GM23338 (cell line): ENCODE data around the gene OR10AD1. TPM values are rescaled to one million over a fixed set of nuclear protein-coding genes. Genes with fewer than 3 reads are reported as not detected.

Experiments
- ATAC-seq: fragments of 200-7000 bp; cut with Tn5 transposase; 3 replicates; pipeline ENCODE4 v1.9.1; 2020
- DNase-seq: peaks from one replicate; pipeline ENCODE4 v3.0.0-alpha.2; 2015; ENCODE audit warnings: low spot score
- H2AFZ ChIP-seq: fragments of 200-600 bp; sonication (generic); 2 replicates; pipeline ENCODE4 v1.8.0; 2016; ENCODE audit warnings: antibody characterized with exemption, mild to moderate bottlenecking, moderate library complexity
- H3F3A ChIP-seq: fragments of 200-600 bp; sonication (generic); replicated peaks from 2 replicates; pipeline ENCODE4 v1.8.0; 2017; ENCODE audit warnings: antibody characterized with exemption, mixed run types, low read depth
- H3K27ac ChIP-seq: fragments of 200-600 bp; sonication (generic); 2 replicates; pipeline ENCODE4 v1.6.1; 2016; ENCODE audit warnings: low read depth
- H3K27me3 ChIP-seq: fragments of 200-600 bp; sonication (generic); 2 replicates; pipeline ENCODE4 v1.8.0; 2016; ENCODE audit warnings: mild to moderate bottlenecking, mixed run types, moderate library complexity; ENCODE audit not compliant: insufficient read depth
- H3K36me3 ChIP-seq: fragments of 200-600 bp; sonication (generic); 2 replicates; pipeline ENCODE4 v1.8.0; 2016; ENCODE audit warnings: mild to moderate bottlenecking; ENCODE audit not compliant: insufficient read depth
- H3K4me1 ChIP-seq: fragments of 200-600 bp; sonication (generic); 2 replicates; pipeline ENCODE4 v1.8.0; 2016; ENCODE audit warnings: mild to moderate bottlenecking, moderate library complexity; ENCODE audit not compliant: insufficient read depth
- H3K4me2 ChIP-seq: fragments of 200-600 bp; sonication (generic); 2 replicates; pipeline ENCODE4 v1.7.1; 2017; ENCODE audit warnings: mixed run types
- H3K4me3 ChIP-seq: fragments of 200-600 bp; sonication (generic); 2 replicates; pipeline ENCODE4 v1.6.1; 2016; ENCODE audit warnings: mixed run types
- H3K79me2 ChIP-seq: fragments of 200-600 bp; sonication (generic); replicated peaks from 2 replicates; pipeline ENCODE4 v1.8.0; 2017; ENCODE audit warnings: mild to moderate bottlenecking; ENCODE audit not compliant: insufficient read depth
- H3K9me2 ChIP-seq: fragments of 200-600 bp; sonication (generic); 2 replicates; pipeline ENCODE4 v1.8.0; 2017; ENCODE audit not compliant: insufficient read depth
- H4K20me1 ChIP-seq: fragments of 200-600 bp; sonication (generic); replicated peaks from 2 replicates; pipeline ENCODE4 v1.8.0; 2017; ENCODE audit warnings: mild to moderate bottlenecking; ENCODE audit not compliant: insufficient read depth
- H3K27ac Mint-ChIP-seq: 2 replicates; pipeline ENCODE4 v1.8.0; 2020; ENCODE audit warnings: inconsistent platforms, mild to moderate bottlenecking, moderate library complexity, mixed read lengths
- H3K27me3 Mint-ChIP-seq: 3 replicates; pipeline ENCODE4 v1.8.0; 2022; ENCODE audit warnings: low read depth, mild to moderate bottlenecking, moderate library complexity, mixed read lengths, inconsistent platforms; ENCODE audit not compliant: insufficient read depth, poor library complexity
- H3K36me3 Mint-ChIP-seq: 3 replicates; pipeline ENCODE4 v1.8.0; 2021; ENCODE audit warnings: low read depth, mild to moderate bottlenecking, inconsistent platforms, moderate library complexity, mixed read lengths
- H3K4me1 Mint-ChIP-seq: 3 replicates; pipeline ENCODE4 v1.8.0; 2020; ENCODE audit warnings: mild to moderate bottlenecking, inconsistent platforms, mixed read lengths
- H3K4me3 Mint-ChIP-seq: 3 replicates; pipeline ENCODE4 v1.8.0; 2021; ENCODE audit warnings: moderate library complexity, mild to moderate bottlenecking, inconsistent platforms, mixed read lengths
- H3K9me3 Mint-ChIP-seq: 3 replicates; pipeline ENCODE4 v1.8.0; 2020; ENCODE audit warnings: moderate library complexity, mild to moderate bottlenecking, inconsistent platforms, mixed read lengths
- CREB1 ChIP-seq: fragments of 250-450 bp; sonication (Bioruptor Pico); IDR thresholded peaks from 2 replicates; pipeline ENCODE4 v1.5.0; 2020; ENCODE audit warnings: low read depth, mild to moderate bottlenecking, moderate library complexity
- ETS1 ChIP-seq: IDR thresholded peaks from 2 replicates; pipeline ENCODE4 v1.6.1; 2016; ENCODE audit warnings: antibody characterized with exemption
- EZH2phosphoT487 ChIP-seq: fragments of 200-600 bp; sonication (generic); IDR thresholded peaks from one replicate; pipeline ENCODE4 v1.8.1; 2018; ENCODE audit warnings: antibody characterized with exemption; ENCODE audit not compliant: unreplicated experiment
- NANOG ChIP-seq: IDR thresholded peaks from 2 replicates; pipeline ENCODE4 v1.6.1; 2016; ENCODE audit warnings: antibody characterized with exemption, borderline replicate concordance
- POLR2AphosphoS5 ChIP-seq: IDR thresholded peaks from 2 replicates; pipeline ENCODE4 v1.6.1; 2016; ENCODE audit warnings: antibody characterized with exemption, low read depth
- REST ChIP-seq: IDR thresholded peaks from one replicate; pipeline ENCODE4 v1.6.1; 2018; ENCODE audit warnings: antibody characterized with exemption; ENCODE audit not compliant: unreplicated experiment
- ZNF114 ChIP-seq: fragments of 250-450 bp; sonication (Bioruptor Pico); IDR thresholded peaks from 2 replicates; pipeline ENCODE4 v1.5.0; 2020; ENCODE audit warnings: mild to moderate bottlenecking, moderate library complexity
- ZNF331 ChIP-seq: fragments of 250-450 bp; sonication (Bioruptor Pico); IDR thresholded peaks from 2 replicates; pipeline ENCODE4 v1.5.0; 2020; ENCODE audit warnings: low read depth, mild to moderate bottlenecking, moderate library complexity
- ZNF462 ChIP-seq: fragments of 250-450 bp; sonication (Bioruptor Pico); IDR thresholded peaks from 2 replicates; pipeline ENCODE4 v1.5.0; 2020; ENCODE audit warnings: mild to moderate bottlenecking, moderate library complexity
- polyA plus RNA-seq: library from polyadenylated mRNA; unstranded; fragments of >200 nt; fragmentation: Nextera tagmentation; extraction: Ambion mirVana; gene quantifications from 2 replicates; pipeline ENCODE4 v1.2.1, GENCODE V29; 2016
- total RNA-seq: library from RNA; depleted of rRNA; stranded (reverse); fragments of >200 nt; shearing (Covaris generic); gene quantifications from 2 replicates; pipeline ENCODE4 v1.2.3, GENCODE V29; 2014

OR10AD1 gene
- total and polyA plus RNA-seq, 2 experiments from 2014 or later: not detected

- TF ChIP-seq ZNF462 (CRISPR knock-in tag): no peak
- no peak for TF ChIP-seq REST
- TF ChIP-seq CREB1: no peak
- no peak for TF ChIP-seq EZH2phosphoT487
- no peak for TF ChIP-seq ZNF114 (CRISPR knock-in tag)
- no peak for TF ChIP-seq POLR2AphosphoS5
Observed at GRCh38 chr12:48192861-48193260, 10.2 kb downstream of the OR10AD1 start (continued).

- Mint-ChIP-seq H3K4me1 (peaks cover 12% of the 10 kb centered on the region; the same call in 2 of the 3 replicates), H3K27me3 (peaks cover 10% of the 10 kb centered on the region), H3K4me3 (no peak overlapping the region), H3K36me3 (no peaks in the 10 kb centered on the region), H3K9me3 (no peaks in the 10 kb centered on the region), H3K27ac (no peak overlapping the region)
- H3K4me2 ChIP-seq: no peak overlapping the region
- ATAC-seq (no peak), DNase-seq (no peak)
- no peaks in the 10 kb centered on the region for H3K36me3 ChIP-seq
- no peaks in the 10 kb centered on the region for H3F3A ChIP-seq
- no peaks in the 10 kb centered on the region for H3K79me2 ChIP-seq
- H3K4me3 ChIP-seq: no peak overlapping the region
- peaks cover 38% of the 10 kb centered on the region; the same call in 1 of the 2 replicates for H3K27me3 ChIP-seq
- H2AFZ ChIP-seq: no peak overlapping the region
- no peaks in the 10 kb centered on the region for H4K20me1 ChIP-seq
- no peak overlapping the region for H3K27ac ChIP-seq
- H3K4me1 ChIP-seq: peaks cover under 1% of the 10 kb centered on the region; the same call in 1 of the 2 replicates
- no peaks in the 10 kb centered on the region for H3K9me2 ChIP-seq
- TF ChIP-seq ETS1: no peak
- TF ChIP-seq ZNF331 (CRISPR knock-in tag): no peak
- TF ChIP-seq EZH2phosphoT487: no peak
- no peak for TF ChIP-seq REST
- TF ChIP-seq NANOG: no peak
- TF ChIP-seq POLR2AphosphoS5: no peak
Observed at GRCh38 chr12:48191096-48191495, 12.0 kb downstream of the OR10AD1 start.
